Measurements from ENCODE around the gene SLC22A14.
"Not testable (repeated sequence)": the region's sequence is repeated elsewhere in the genome, so short reads cannot be mapped to it uniquely, and the experiment has no call there.

Gene SLC22A14

GRCh38 chr3:38271553-38271952 lies 10.5 kb upstream of the SLC22A14 start:
- DNase-seq (ENCODE audit: low read depth in 2 of 2), result no peak

- DNase-seq (ENCODE audit: low read depth in 2 of 2), result no peak
Measured at GRCh38 chr3:38274864-38275649, 7.0 kb upstream of the SLC22A14 start.

GRCh38 chr3:38275658-38276057 lies 6.4 kb upstream of the SLC22A14 start:
- no peak for DNase-seq (ENCODE audit: low read depth in 2 of 2)

- no peak for DNase-seq (ENCODE audit: low read depth in 2 of 2)
Measured at GRCh38 chr3:38276081-38276916, 5.8 kb upstream of the SLC22A14 start.

- no peak for DNase-seq (ENCODE audit: low read depth in 2 of 2)
Measured at GRCh38 chr3:38276917-38277630, 5.0 kb upstream of the SLC22A14 start.

- DNase-seq (ENCODE audit: low read depth in 2 of 2), result no peak
Measured at GRCh38 chr3:38278841-38279240, 3.3 kb upstream of the SLC22A14 start.

GRCh38 chr3:38283810-38284755 lies 2.0 kb downstream of the SLC22A14 start:
- no peak for DNase-seq (ENCODE audit: low read depth in 2 of 2)

- DNase-seq (ENCODE audit: low read depth in 2 of 2), result no peak
Measured at GRCh38 chr3:38284756-38285150, 2.7 kb downstream of the SLC22A14 start.

- not testable (repeated sequence) for DNase-seq (ENCODE audit: low read depth in 2 of 2)
Measured at GRCh38 chr3:38289286-38290217, 7.5 kb downstream of the SLC22A14 start.

GRCh38 chr3:38297053-38297452 lies 15.0 kb downstream of the SLC22A14 start:
- not testable (repeated sequence) for DNase-seq (ENCODE audit: low read depth in 2 of 2)

GRCh38 chr3:38297537-38297936 lies 15.4 kb downstream of the SLC22A14 start:
- DNase-seq (ENCODE audit: low read depth in 2 of 2), result no peak

- DNase-seq (ENCODE audit: low read depth in 2 of 2), result no peak
Measured at GRCh38 chr3:38297947-38298711, 16.0 kb downstream of the SLC22A14 start.

GRCh38 chr3:38306941-38307340 lies 24.8 kb downstream of the SLC22A14 start:
- no peak for DNase-seq (ENCODE audit: low read depth in 2 of 2)

- no peak for DNase-seq (ENCODE audit: low read depth in 2 of 2)
Measured at GRCh38 chr3:38307599-38307998, 25.5 kb downstream of the SLC22A14 start.

GRCh38 chr3:38308456-38308855 lies 26.4 kb downstream of the SLC22A14 start:
- DNase-seq (ENCODE audit: low read depth in 2 of 2), result no peak

GRCh38 chr3:38311476-38311875 lies 29.4 kb downstream of the SLC22A14 start:
- DNase-seq (ENCODE audit: low read depth in 2 of 2), result no peak

- no peak for DNase-seq (ENCODE audit: low read depth in 2 of 2)
Measured at GRCh38 chr3:38311941-38312340, 29.8 kb downstream of the SLC22A14 start.

GRCh38 chr3:38312356-38312755 lies 30.3 kb downstream of the SLC22A14 start:
- no peak for DNase-seq (ENCODE audit: low read depth in 2 of 2)

GRCh38 chr3:38313263-38313662 lies 31.2 kb downstream of the SLC22A14 start:
- no peak for DNase-seq (ENCODE audit: low read depth in 2 of 2)
